Fibroblast of lung (primary cell): Measurements from ENCODE around the gene HOXD9. TPM values are rescaled to one million over a fixed set of nuclear protein-coding genes. Genes with fewer than 3 reads are reported as not detected.

ENCODE experiments used
- DNase-seq, 2 donors: peaks; one replicate each; pipeline versions ENCODE4 v3.0.0 to v3.0.0-alpha.2; 2010; ENCODE audit warnings: low read depth in 2 of 2
- H2AFZ ChIP-seq: 2 replicates; pipeline ENCODE4 v1.5.1; 2012; ENCODE audit warnings: low read length, control low read depth, inconsistent platforms
- H3K27ac ChIP-seq: 2 replicates; pipeline ENCODE4 v1.5.1; 2011; ENCODE audit warnings: low read length, control low read depth; ENCODE audit not compliant: insufficient read depth
- H3K27me3 ChIP-seq: 2 replicates; pipeline ENCODE4 v1.5.1; 2011; ENCODE audit warnings: mild to moderate bottlenecking, low read length; ENCODE audit not compliant: control insufficient read depth, insufficient read depth
- H3K36me3 ChIP-seq: 2 replicates; pipeline ENCODE4 v1.5.1; 2011; ENCODE audit warnings: low read length; ENCODE audit not compliant: control insufficient read depth, insufficient read depth
- H3K4me1 ChIP-seq: 2 replicates; pipeline ENCODE4 v1.5.1; 2011; ENCODE audit warnings: low read length; ENCODE audit not compliant: control insufficient read depth, insufficient read depth; ENCODE audit errors: extremely low read depth
- H3K4me2 ChIP-seq: 2 replicates; pipeline ENCODE4 v1.5.1; 2011; ENCODE audit warnings: low read length, control low read depth; ENCODE audit not compliant: insufficient read depth; ENCODE audit errors: extremely low read depth
- H3K4me3 ChIP-seq, 4 experiments: fragments of 200-600 bp in 1 of 4; sonication (generic) in 1 of 4; replicated peaks in 1 of 4; 2 replicates each; pipeline ENCODE4 v1.5.1; 2011 to 2016; ENCODE audit warnings: low read length in 4 of 4, low read depth in 3 of 4, mild to moderate bottlenecking in 3 of 4, control low read depth in 2 of 4, inconsistent platforms in 1 of 4, mixed read lengths in 1 of 4; ENCODE audit not compliant: insufficient read depth in 1 of 4; ENCODE audit errors: control extremely low read depth in 1 of 4
- H3K79me2 ChIP-seq: 2 replicates; pipeline ENCODE4 v1.5.1; 2012; ENCODE audit warnings: mild to moderate bottlenecking, low read length, inconsistent platforms; ENCODE audit not compliant: control insufficient read depth, insufficient read depth
- H3K9ac ChIP-seq: 2 replicates; pipeline ENCODE4 v1.5.1; 2011; ENCODE audit warnings: mild to moderate bottlenecking, low read length, control low read depth; ENCODE audit not compliant: insufficient read depth
- H3K9me3 ChIP-seq: 2 replicates; pipeline ENCODE4 v1.5.1; 2012; ENCODE audit warnings: low read depth, low read length; ENCODE audit not compliant: control insufficient read depth, insufficient read depth
- H4K20me1 ChIP-seq: 2 replicates; pipeline ENCODE4 v1.5.1; 2011; ENCODE audit warnings: low read length; ENCODE audit not compliant: control insufficient read depth, insufficient read depth; ENCODE audit errors: extremely low read depth
- EZH2 ChIP-seq: IDR thresholded peaks from 2 replicates; pipeline ENCODE4 v1.5.1; 2012; ENCODE audit warnings: low read length, control low read depth, mild to moderate bottlenecking; ENCODE audit errors: missing control alignments
- polyA plus RNA-seq, 2 donors: library from polyadenylated mRNA; depleted of rRNA in 1 of 2; stranded (reverse) in 1 of 2; unstranded in 1 of 2; fragments of >200 nt; gene quantifications; 2 replicates each; pipeline ENCODE4 v1.2.1, GENCODE V29; 2011 to 2012; ENCODE audit warnings: missing spikeins in 1 of 2
- total RNA-seq: library from RNA; depleted of rRNA; stranded (reverse); fragments of >200 nt; gene quantifications from 2 replicates; pipeline ENCODE4 v1.2.1, GENCODE V29; 2014
- TF ChIP-seq, protein P1 (sequence below), 2 donors: IDR thresholded peaks in 1 of 2; conservative IDR thresholded peaks in 1 of 2; 1 replicate in 1 of 2; 2 replicates in 1 of 2; pipeline ENCODE4 v1.5.1; 2011 to 2012; ENCODE audit warnings: low read length in 2 of 2, control low read depth in 1 of 2, inconsistent platforms in 1 of 2, low read depth in 1 of 2, mild to moderate bottlenecking in 1 of 2

HOXD9 gene
- total and polyA plus RNA-seq, 2 donors (not counting 1 experiment from before 2014, with no cell fraction given): not detected

GRCh38 chr2:176158855-176159662, 36.5 kb downstream of the HOXD9 start:
- H3K4me1 ChIP-seq: no peaks in the 10 kb centered on the region
- H3K27ac ChIP-seq: no peak overlapping the region
- H3K4me2 ChIP-seq: no peak overlapping the region
- DNase-seq: peak in 1 of 2 donors; percentile 73
- H4K20me1 ChIP-seq: no peaks in the 10 kb centered on the region
- peak; percentile 81 for TF ChIP-seq EZH2
- TF ChIP-seq, protein P1, sequence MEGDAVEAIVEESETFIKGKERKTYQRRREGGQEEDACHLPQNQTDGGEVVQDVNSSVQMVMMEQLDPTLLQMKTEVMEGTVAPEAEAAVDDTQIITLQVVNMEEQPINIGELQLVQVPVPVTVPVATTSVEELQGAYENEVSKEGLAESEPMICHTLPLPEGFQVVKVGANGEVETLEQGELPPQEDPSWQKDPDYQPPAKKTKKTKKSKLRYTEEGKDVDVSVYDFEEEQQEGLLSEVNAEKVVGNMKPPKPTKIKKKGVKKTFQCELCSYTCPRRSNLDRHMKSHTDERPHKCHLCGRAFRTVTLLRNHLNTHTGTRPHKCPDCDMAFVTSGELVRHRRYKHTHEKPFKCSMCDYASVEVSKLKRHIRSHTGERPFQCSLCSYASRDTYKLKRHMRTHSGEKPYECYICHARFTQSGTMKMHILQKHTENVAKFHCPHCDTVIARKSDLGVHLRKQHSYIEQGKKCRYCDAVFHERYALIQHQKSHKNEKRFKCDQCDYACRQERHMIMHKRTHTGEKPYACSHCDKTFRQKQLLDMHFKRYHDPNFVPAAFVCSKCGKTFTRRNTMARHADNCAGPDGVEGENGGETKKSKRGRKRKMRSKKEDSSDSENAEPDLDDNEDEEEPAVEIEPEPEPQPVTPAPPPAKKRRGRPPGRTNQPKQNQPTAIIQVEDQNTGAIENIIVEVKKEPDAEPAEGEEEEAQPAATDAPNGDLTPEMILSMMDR (conservative IDR thresholded peaks at IDR 0.05 in 1 of 2, IDR thresholded peaks at IDR 0.05 in 1 of 2; ENCODE audit: low read depth in 1 of 2, low read length in 2 of 2): no peak
- H3K4me3 ChIP-seq: no peak overlapping the region
- no peak overlapping the region for H3K9ac ChIP-seq
- no peaks in the 10 kb centered on the region for H3K79me2 ChIP-seq
- no peaks in the 10 kb centered on the region for H3K9me3 ChIP-seq
- H2AFZ ChIP-seq: no peak overlapping the region
- no peaks in the 10 kb centered on the region for H3K36me3 ChIP-seq
- peaks cover 77% of the 10 kb centered on the region for H3K27me3 ChIP-seq

DNA sequence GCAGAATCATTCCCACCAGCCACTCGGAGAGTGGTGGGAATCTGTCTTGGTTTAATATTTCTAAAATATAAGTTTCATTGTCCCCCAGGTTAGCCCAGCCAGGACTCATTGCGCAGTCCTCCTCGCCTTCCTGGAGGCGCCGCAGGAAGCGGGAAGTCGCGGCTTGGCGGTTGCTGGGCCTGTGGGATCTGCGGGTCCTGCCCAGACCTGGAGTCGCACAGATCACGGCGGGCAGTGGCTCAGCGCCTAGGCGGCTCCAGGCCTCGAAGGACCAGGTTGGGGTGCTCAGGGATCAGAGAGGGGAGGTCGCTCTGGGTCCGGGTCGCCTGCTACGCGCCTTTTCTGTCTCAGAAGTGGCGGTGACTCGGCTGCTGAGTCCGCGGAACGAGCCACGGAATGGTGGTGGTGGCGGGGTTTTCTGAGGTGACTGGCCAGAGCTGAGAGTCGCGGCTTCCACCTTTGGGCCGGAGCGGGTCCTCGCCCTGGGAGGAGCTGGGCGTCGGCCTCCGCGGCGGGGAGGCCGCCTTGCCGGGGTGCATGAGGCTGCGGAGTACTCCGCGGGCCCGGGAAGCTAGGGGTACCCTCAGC, 37.2 kb downstream of the HOXD9 start:
- DNase-seq: peak in 1 of 2 donors; percentile 62
- Histone ChIP-seq H3K4me1 (no peaks in the 10 kb centered on the region), H3K27me3 (peaks cover 84% of the 10 kb centered on the region), H3K79me2 (no peaks in the 10 kb centered on the region), H3K27ac (no peak overlapping the region), H3K36me3 (no peaks in the 10 kb centered on the region), H3K9ac (no peak overlapping the region), H3K9me3 (no peaks in the 10 kb centered on the region), H3K4me3 (no peak overlapping the region), H4K20me1 (no peaks in the 10 kb centered on the region), H3K4me2 (no peak overlapping the region), H2AFZ (no peak overlapping the region)
- TF ChIP-seq, protein P1 (conservative IDR thresholded peaks at IDR 0.05 in 1 of 2, IDR thresholded peaks at IDR 0.05 in 1 of 2; ENCODE audit: low read depth in 1 of 2, low read length in 2 of 2): no peak
- peak; percentile 68 for TF ChIP-seq EZH2

DNA sequence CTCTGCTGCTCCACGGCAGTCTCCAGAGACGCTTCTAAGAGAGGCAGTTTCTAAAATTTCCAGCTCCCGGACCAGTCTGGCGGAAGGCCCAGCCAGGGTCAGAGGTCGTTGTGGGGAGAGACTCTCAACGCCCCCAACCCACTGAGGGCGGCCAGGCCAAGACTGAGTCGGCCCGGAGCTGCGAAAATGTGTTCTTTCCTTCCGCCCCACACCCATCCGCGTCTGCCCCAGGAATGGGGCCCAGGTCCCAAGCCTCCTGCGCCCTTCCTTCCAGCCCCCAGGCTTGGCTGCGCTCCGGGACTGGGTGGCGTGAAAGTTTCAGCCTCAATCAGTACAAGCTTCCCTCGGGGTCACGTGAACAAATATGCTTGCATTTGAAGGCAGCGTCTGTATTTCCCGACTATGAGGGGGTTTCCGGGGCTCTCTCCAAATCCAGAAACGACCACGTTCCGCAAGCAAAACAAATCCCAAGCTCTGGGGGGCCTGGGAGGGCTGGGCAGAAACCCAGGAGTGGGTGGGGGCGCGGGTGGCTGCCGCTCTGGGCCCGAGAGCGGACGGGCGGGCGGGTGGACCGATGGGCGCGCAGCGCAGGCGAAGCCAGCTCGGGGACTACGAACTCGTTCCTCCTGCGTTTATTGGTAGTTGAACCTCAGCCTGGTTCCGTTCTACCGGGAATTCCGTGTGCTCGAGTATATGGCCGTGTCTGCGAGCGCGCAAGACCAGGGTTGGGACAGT, 37.9 kb downstream of the HOXD9 start:
- Histone ChIP-seq H3K27ac (no peak overlapping the region), H2AFZ (no peak overlapping the region), H4K20me1 (no peaks in the 10 kb centered on the region), H3K4me3 (no peak overlapping the region), H3K4me1 (no peaks in the 10 kb centered on the region), H3K9me3 (no peaks in the 10 kb centered on the region), H3K79me2 (no peaks in the 10 kb centered on the region), H3K9ac (no peak overlapping the region), H3K27me3 (peaks cover 86% of the 10 kb centered on the region), H3K4me2 (no peak overlapping the region), H3K36me3 (no peaks in the 10 kb centered on the region)
- DNase-seq: peak in 1 of 2 donors; percentile 81
- TF ChIP-seq, protein P1 (conservative IDR thresholded peaks at IDR 0.05 in 1 of 2, IDR thresholded peaks at IDR 0.05 in 1 of 2; ENCODE audit: low read depth in 1 of 2, low read length in 2 of 2): no peak
- no peak for TF ChIP-seq EZH2
